WTC11 (cell line): Measurements from ENCODE around the gene TBC1D10B. TPM values are rescaled to one million over a fixed set of nuclear protein-coding genes. Genes with fewer than 3 reads are reported as not detected.

Experiments
- ATAC-seq: fragments of 200-7000 bp; cut with Tn5 transposase; 2 replicates; pipeline ENCODE4 v1.10.0; 2021; ENCODE audit warnings: mild to moderate bottlenecking, moderate library complexity
- CTCF ChIA-PET: fragments of 300-600 bp; sonication (Branson Sonifier 250); formaldehyde crosslinking; loops from one replicate; lab custom pipeline; 2021; ENCODE audit warnings: antibody characterized with exemption; lab: Charles Lee
- POLR2A ChIA-PET: fragments of 350-600 bp; sonication (Branson Sonifier 250); formaldehyde crosslinking; loops from one replicate; lab custom pipeline; 2021; ENCODE audit warnings: antibody characterized with exemption; lab: Charles Lee
- DNase-seq: peaks from one replicate; pipeline ENCODE4 v3.0.0; 2021; ENCODE audit warnings: low spot score
- H3K27ac Mint-ChIP-seq: 2 replicates; pipeline ENCODE4 v1.8.0; 2021; ENCODE audit warnings: mixed read lengths
- H3K27me3 Mint-ChIP-seq: 2 replicates; pipeline ENCODE4 v1.8.0; 2021; ENCODE audit warnings: low read depth, mild to moderate bottlenecking, moderate library complexity, mixed read lengths
- H3K36me3 Mint-ChIP-seq: 2 replicates; pipeline ENCODE4 v1.8.0; 2021; ENCODE audit warnings: mixed read lengths
- H3K4me1 Mint-ChIP-seq: 2 replicates; pipeline ENCODE4 v1.8.0; 2022; ENCODE audit warnings: mixed read lengths
- H3K4me3 Mint-ChIP-seq: 2 replicates; pipeline ENCODE4 v1.8.0; 2021; ENCODE audit warnings: mild to moderate bottlenecking, moderate library complexity, mixed read lengths
- H3K9me3 Mint-ChIP-seq: 2 replicates; pipeline ENCODE4 v1.8.0; 2021; ENCODE audit warnings: mixed read lengths
- CREB1 ChIP-seq: sonication (generic); formaldehyde crosslinking; IDR thresholded peaks from 2 replicates; pipeline ENCODE4 v1.8.0; 2023; ENCODE audit warnings: mild to moderate bottlenecking, missing genetic modification reagents
- CREM ChIP-seq: sonication (generic); formaldehyde crosslinking; IDR thresholded peaks from 2 replicates; pipeline ENCODE4 v1.8.1; 2022; ENCODE audit warnings: mild to moderate bottlenecking, missing genetic modification reagents, moderate library complexity
- CTCF ChIP-seq: fragments of 200-600 bp; IDR thresholded peaks from 2 replicates; pipeline ENCODE4 v1.8.0; 2022; ENCODE audit warnings: antibody characterized with exemption
- EMX1 ChIP-seq: fragments of 250-450 bp; sonication (Bioruptor Pico); IDR thresholded peaks from 2 replicates; pipeline ENCODE4 v1.8.0; 2021; ENCODE audit warnings: mild to moderate bottlenecking
- ESRRA ChIP-seq: sonication (generic); formaldehyde crosslinking; IDR thresholded peaks from 2 replicates; pipeline ENCODE4 v1.8.1; 2022; ENCODE audit warnings: mild to moderate bottlenecking, missing genetic modification reagents, borderline replicate concordance
- GRHL2 ChIP-seq: fragments of 250-450 bp; sonication (Bioruptor Pico); IDR thresholded peaks from 2 replicates; pipeline ENCODE4 v1.8.0; 2022; ENCODE audit warnings: mild to moderate bottlenecking, moderate library complexity; ENCODE audit not compliant: insufficient replicate concordance, severe bottlenecking
- HMGA2 ChIP-seq: fragments of 250-450 bp; sonication (Bioruptor Pico); IDR thresholded peaks from 2 replicates; pipeline ENCODE4 v1.4.0; 2021; ENCODE audit warnings: mild to moderate bottlenecking, moderate library complexity
- JUN ChIP-seq: sonication (generic); formaldehyde crosslinking; IDR thresholded peaks from 2 replicates; pipeline ENCODE4 v1.8.0; 2023; ENCODE audit warnings: mild to moderate bottlenecking, missing genetic modification reagents
- NFYB ChIP-seq: sonication (generic); formaldehyde crosslinking; conservative IDR thresholded peaks from 2 replicates; pipeline ENCODE4 v1.8.0; 2022; ENCODE audit warnings: low read depth, missing genetic modification reagents
- OVOL2 ChIP-seq: fragments of 250-450 bp; sonication (Bioruptor Pico); IDR thresholded peaks from 2 replicates; pipeline ENCODE4 v1.9.0; 2021; ENCODE audit warnings: mild to moderate bottlenecking, borderline replicate concordance
- SOX15 ChIP-seq: fragments of 250-450 bp; sonication (Bioruptor Pico); IDR thresholded peaks from 2 replicates; pipeline ENCODE4 v1.9.0; 2021; ENCODE audit warnings: mild to moderate bottlenecking
- SP1 ChIP-seq: sonication (generic); formaldehyde crosslinking; conservative IDR thresholded peaks from 2 replicates; pipeline ENCODE4 v1.8.1; 2022; ENCODE audit warnings: missing genetic modification reagents
- TCF7 ChIP-seq: sonication (generic); formaldehyde crosslinking; IDR thresholded peaks from 2 replicates; pipeline ENCODE4 v1.8.0; 2022; ENCODE audit warnings: mild to moderate bottlenecking, low read depth, missing genetic modification reagents, moderate library complexity
- TEAD4 ChIP-seq: sonication (generic); formaldehyde crosslinking; IDR thresholded peaks from 2 replicates; pipeline ENCODE4 v1.8.0; 2022; ENCODE audit warnings: mild to moderate bottlenecking, missing genetic modification reagents
- TP53 ChIP-seq: sonication (generic); formaldehyde crosslinking; IDR thresholded peaks from 2 replicates; pipeline ENCODE4 v1.8.1; 2023; ENCODE audit warnings: mild to moderate bottlenecking, missing genetic modification reagents
- ZNF121 ChIP-seq: sonication (generic); formaldehyde crosslinking; IDR thresholded peaks from 2 replicates; pipeline ENCODE4 v1.8.0; 2023; ENCODE audit warnings: missing genetic modification reagents
- ZNF138 ChIP-seq: sonication (generic); formaldehyde crosslinking; conservative IDR thresholded peaks from 2 replicates; pipeline ENCODE4 v1.8.1; 2022; ENCODE audit warnings: mild to moderate bottlenecking, moderate library complexity, missing genetic modification reagents
- ZNF232 ChIP-seq: sonication (generic); formaldehyde crosslinking; IDR thresholded peaks from 2 replicates; pipeline ENCODE4 v1.8.0; 2022; ENCODE audit warnings: mild to moderate bottlenecking, missing genetic modification reagents
- ZNF532 ChIP-seq: fragments of 250-450 bp; sonication (Bioruptor Pico); IDR thresholded peaks from 2 replicates; pipeline ENCODE4 v1.9.0; 2021; ENCODE audit warnings: mild to moderate bottlenecking, borderline replicate concordance
- total RNA-seq: library from RNA; stranded (reverse); gene quantifications from 3 replicates; pipeline ENCODE4 v1.2.3, GENCODE V29; 2021

Gene TBC1D10B
- total RNA-seq, 1 experiment from 2014 or later = 40.5 TPM

DNA sequence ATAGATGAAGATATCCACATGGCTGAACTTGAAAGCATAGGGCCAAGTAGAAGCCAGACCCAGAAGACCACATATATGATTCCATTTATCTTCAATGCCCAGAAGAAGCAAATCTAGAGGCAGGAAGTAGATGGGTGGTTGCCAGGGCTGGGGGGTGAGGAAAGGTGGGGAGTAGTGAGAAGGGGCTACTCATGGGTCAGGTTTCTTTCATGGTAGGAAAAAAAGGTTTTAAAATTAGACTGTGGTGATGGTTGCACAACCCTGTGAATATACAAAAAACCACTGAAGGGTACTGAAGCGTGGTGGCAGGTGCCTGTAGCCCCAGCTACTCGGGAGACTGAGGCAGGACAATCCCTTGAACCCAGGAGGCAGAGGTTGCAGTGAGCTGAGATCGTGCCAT, 20.6 kb downstream of the TBC1D10B start:
- Mint-ChIP-seq H3K27me3 (no peaks in the 10 kb centered on the region), H3K36me3 (peaks cover 28% of the 10 kb centered on the region), H3K4me1 (peaks cover 6% of the 10 kb centered on the region), H3K4me3 (no peak overlapping the region), H3K9me3 (no peaks in the 10 kb centered on the region), H3K27ac (no peak overlapping the region)
- no peak for TF ChIP-seq OVOL2
- no peak for TF ChIP-seq TEAD4
- no peak for TF ChIP-seq TP53 (CRISPR knock-in tag)
- TF ChIP-seq SOX15 = no peak
- TF ChIP-seq TCF7 = no peak
- no peak for TF ChIP-seq NFYB (CRISPR knock-in tag)
- ChIA-PET CTCF (interaction anchor here (0.6 kb wide), 1 partner anchor 71 kb away, joined by 3 read pairs; no protein-coding TSS in a partner anchor), POLR2A (no interaction called here)
- ATAC-seq = no peak
- DNase-seq = no peak

GRCh38 chr16:30348929-30349328, 21.4 kb downstream of the TBC1D10B start:
- CTCF ChIA-PET = no interaction called here
- no peak for DNase-seq
- H3K4me3 Mint-ChIP-seq = no peak overlapping the region
- H3K4me1 Mint-ChIP-seq = no peaks in the 10 kb centered on the region
- ATAC-seq = no peak
- no peak for TF ChIP-seq JUN (CRISPR knock-in tag)
- TF ChIP-seq CREM = no peak
- peaks cover 26% of the 10 kb centered on the region for H3K36me3 Mint-ChIP-seq
- H3K9me3 Mint-ChIP-seq = no peaks in the 10 kb centered on the region
- POLR2A ChIA-PET = no interaction called here
- H3K27ac Mint-ChIP-seq = no peak overlapping the region
- H3K27me3 Mint-ChIP-seq = no peaks in the 10 kb centered on the region

DNA sequence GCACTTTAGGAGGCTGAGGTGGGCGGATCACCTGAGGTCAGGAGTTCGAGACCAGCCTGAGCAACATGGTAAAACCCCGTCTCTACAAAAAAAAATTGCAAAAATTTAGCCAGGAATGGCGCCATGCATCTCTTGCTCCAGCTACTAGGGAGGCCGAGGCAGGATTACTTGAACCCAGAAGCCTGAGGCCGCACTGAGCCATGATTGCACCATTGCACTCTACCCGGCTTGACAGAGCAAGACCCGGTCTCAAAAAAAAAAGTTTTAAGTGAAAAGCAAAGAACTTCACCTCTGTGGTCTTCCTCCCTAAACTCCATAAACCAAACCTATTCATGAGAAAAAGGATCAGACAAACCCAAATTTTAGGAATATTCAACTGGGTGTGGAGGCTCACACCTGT, 22.2 kb downstream of the TBC1D10B start:
- TF ChIP-seq HMGA2 (no peak), ZNF121 (CRISPR knock-in tag) (no peak), CTCF (no peak), NFYB (CRISPR knock-in tag) (no peak), ESRRA (CRISPR knock-in tag) (no peak), ZNF232 (CRISPR knock-in tag) (no peak), ZNF138 (CRISPR knock-in tag) (no peak), SP1 (CRISPR knock-in tag) (no peak), GRHL2 (CRISPR knock-in tag) (no peak), EMX1 (no peak), CREB1 (no peak), ZNF532 (CRISPR knock-in tag) (no peak)
- Mint-ChIP-seq H3K27ac (no peak overlapping the region), H3K9me3 (no peaks in the 10 kb centered on the region), H3K4me3 (no peak overlapping the region), H3K27me3 (no peaks in the 10 kb centered on the region), H3K4me1 (no peaks in the 10 kb centered on the region), H3K36me3 (peaks cover 22% of the 10 kb centered on the region)
- no peak for DNase-seq
- POLR2A ChIA-PET = no interaction called here
- ATAC-seq = no peak
- CTCF ChIA-PET = no interaction called here
